HG02938 (cell line): ENCODE measurements around the gene RCE1.

Source experiments
- ATAC-seq: cut with Tn5 transposase; IDR thresholded peaks from one replicate; pipeline ENCODE4 v1.9.1; 2021; ENCODE audit warnings: mild to moderate bottlenecking, moderate library complexity; ENCODE audit not compliant: unreplicated experiment

The RCE1 gene

GRCh38 chr11:66868082-66868725 lies 25.0 kb downstream of the RCE1 start:
- ATAC-seq = no peak

- ATAC-seq = no peak
These were observed 25.7 kb downstream of the RCE1 start for GRCh38 chr11:66868726-66869566.

GRCh38 chr11:66869567-66869870 lies 26.3 kb downstream of the RCE1 start:
- ATAC-seq = no peak

GRCh38 chr11:66870131-66870530 lies 26.9 kb downstream of the RCE1 start:
- ATAC-seq = no peak

- ATAC-seq = no peak
These were observed 27.6 kb downstream of the RCE1 start for GRCh38 chr11:66870616-66871520.

GRCh38 chr11:66871521-66871901 lies 28.3 kb downstream of the RCE1 start:
- no peak for ATAC-seq

GRCh38 chr11:66874232-66874631 lies 31.0 kb downstream of the RCE1 start:
- no peak for ATAC-seq

- ATAC-seq = no peak
These were observed 32.1 kb downstream of the RCE1 start for GRCh38 chr11:66875378-66875777.

- ATAC-seq = no peak
These were observed 34.5 kb downstream of the RCE1 start for GRCh38 chr11:66877588-66878385.

GRCh38 chr11:66878474-66878873 lies 35.2 kb downstream of the RCE1 start:
- ATAC-seq = no peak

- ATAC-seq = no peak
These were observed 35.8 kb downstream of the RCE1 start for GRCh38 chr11:66879000-66879399.

GRCh38 chr11:66879583-66879982 lies 36.3 kb downstream of the RCE1 start:
- ATAC-seq = no peak

GRCh38 chr11:66879999-66880398 lies 36.8 kb downstream of the RCE1 start:
- ATAC-seq = no peak

GRCh38 chr11:66880496-66881450 lies 37.5 kb downstream of the RCE1 start:
- ATAC-seq = no peak

GRCh38 chr11:66881451-66881835 lies 38.2 kb downstream of the RCE1 start:
- ATAC-seq = no peak

- ATAC-seq = no peak
These were observed 38.7 kb downstream of the RCE1 start for GRCh38 chr11:66881927-66882452.

- ATAC-seq = no peak
These were observed 39.3 kb downstream of the RCE1 start for GRCh38 chr11:66882561-66883015.

GRCh38 chr11:66883016-66883965 lies 40.0 kb downstream of the RCE1 start:
- ATAC-seq = no peak
